ENCODE results near the gene ABHD12B. TPM values are rescaled to one million over a fixed set of nuclear protein-coding genes. Genes with fewer than 3 reads are reported as not detected.
A peak's percentile ranks its signal among the peaks of the same experiment; 100 is the strongest.

ABHD12B gene
- total and polyA plus RNA-seq, 9 of the 15 experiments (the other 6 are each of a cell fraction or from before 2014, with no cell fraction given): not detected

- 0 out of 2 replicates have a peak, but pooled peaks have one; percentile 36 for TF ChIP-seq PML (IDR thresholded peaks at IDR 0.05; ENCODE audit: low read length)
- no peak for TF ChIP-seq ZNF77 (CRISPR knock-in tag; IDR thresholded peaks at IDR 0.05)
- TF ChIP-seq L3MBTL2 (IDR thresholded peaks at IDR 0.05): no peak
- TF ChIP-seq ZBTB1 (CRISPR knock-in tag; IDR thresholded peaks at IDR 0.05; ENCODE audit: borderline replicate concordance, low read depth): no peak
- no peak for TF ChIP-seq CBFB (CRISPR knock-in tag; IDR thresholded peaks at IDR 0.05)
- no peak for TF ChIP-seq RBM34 (IDR thresholded peaks at IDR 0.05; ENCODE audit: borderline replicate concordance, insufficient read depth, low read length)
- no peak for TF ChIP-seq THRA (IDR thresholded peaks at IDR 0.05)
- 0 out of 2 replicates have a peak, but pooled peaks have one; percentile 45 for TF ChIP-seq ATF4 (CRISPR knock-in tag; IDR thresholded peaks at IDR 0.05)
- TF ChIP-seq TOE1 (IDR thresholded peaks at IDR 0.05; ENCODE audit: borderline replicate concordance): no peak
- TF ChIP-seq TOE1 (CRISPR knock-in tag; IDR thresholded peaks at IDR 0.05; ENCODE audit: borderline replicate concordance, low read depth): no peak
- 0 out of 2 replicates have a peak, but pooled peaks have one; percentile 26 for TF ChIP-seq MBD2 (IDR thresholded peaks at IDR 0.05; ENCODE audit: borderline replicate concordance, low read depth)
- TF ChIP-seq ZNF780A (CRISPR knock-in tag; IDR thresholded peaks at IDR 0.05): no peak
- TF ChIP-seq, protein P1, sequence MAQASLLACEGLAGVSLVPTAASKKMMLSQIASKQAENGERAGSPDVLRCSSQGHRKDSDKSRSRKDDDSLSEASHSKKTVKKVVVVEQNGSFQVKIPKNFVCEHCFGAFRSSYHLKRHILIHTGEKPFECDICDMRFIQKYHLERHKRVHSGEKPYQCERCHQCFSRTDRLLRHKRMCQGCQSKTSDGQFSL (CRISPR knock-in tag; IDR thresholded peaks at IDR 0.05): no peak
- TF ChIP-seq, protein P1 (tag; IDR thresholded peaks at IDR 0.05): no peak
- TF ChIP-seq, protein P2, sequence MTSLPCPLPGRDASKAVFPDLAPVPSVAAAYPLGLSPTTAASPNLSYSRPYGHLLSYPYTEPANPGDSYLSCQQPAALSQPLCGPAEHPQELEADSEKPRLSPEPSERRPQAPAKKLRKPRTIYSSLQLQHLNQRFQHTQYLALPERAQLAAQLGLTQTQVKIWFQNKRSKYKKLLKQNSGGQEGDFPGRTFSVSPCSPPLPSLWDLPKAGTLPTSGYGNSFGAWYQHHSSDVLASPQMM (CRISPR knock-in tag; IDR thresholded peaks at IDR 0.05): no peak
- TF ChIP-seq, protein P3, sequence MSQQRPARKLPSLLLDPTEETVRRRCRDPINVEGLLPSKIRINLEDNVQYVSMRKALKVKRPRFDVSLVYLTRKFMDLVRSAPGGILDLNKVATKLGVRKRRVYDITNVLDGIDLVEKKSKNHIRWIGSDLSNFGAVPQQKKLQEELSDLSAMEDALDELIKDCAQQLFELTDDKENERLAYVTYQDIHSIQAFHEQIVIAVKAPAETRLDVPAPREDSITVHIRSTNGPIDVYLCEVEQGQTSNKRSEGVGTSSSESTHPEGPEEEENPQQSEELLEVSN (IDR thresholded peaks at IDR 0.05; ENCODE audit: borderline replicate concordance in 1 of 2, extremely low read depth in 1 of 2, insufficient read depth in 1 of 2, insufficient read length in 1 of 2, low read depth in 1 of 2, low read length in 1 of 2, poor library complexity in 1 of 2, severe bottlenecking in 1 of 2): no peak
- no peak for TF ChIP-seq GATAD2A (IDR thresholded peaks at IDR 0.05)
- TF ChIP-seq RAD51 (IDR thresholded peaks at IDR 0.05; ENCODE audit: borderline replicate concordance, low read depth): no peak
- TF ChIP-seq MYC (IDR thresholded peaks at IDR 0.05; ENCODE audit: low read depth, low read length): no peak
- TF ChIP-seq MYC (CRISPR knock-in tag; IDR thresholded peaks at IDR 0.05; ENCODE audit: borderline replicate concordance, low read depth): no peak
These were observed 55.1 kb downstream of the ABHD12B start (continued) for GRCh38 chr14:50926851-50927386.
